Breast epithelium (tissue), 4 donors: ENCODE results near the gene NCEH1. TPM values are rescaled to one million over a fixed set of nuclear protein-coding genes. Genes with fewer than 3 reads are reported as not detected.

Experiments used
- DNase-seq, 2 donors: peaks; one replicate each; pipeline ENCODE4 v3.0.0-alpha.2; 2019; ENCODE audit warnings: low spot score in 2 of 2
- H3K27ac ChIP-seq, 2 donors: fragments of 200-600 bp; sonication (generic) in 1 of 2; one replicate each; pipeline ENCODE4 v1.5.1; 2016 to 2019; ENCODE audit warnings: mild to moderate bottlenecking in 1 of 2
- H3K27me3 ChIP-seq, 2 donors: fragments of 200-600 bp; sonication (generic) in 1 of 2; one replicate each; pipeline versions ENCODE4 v1.5.1 to v1.6.0; 2017 to 2019; ENCODE audit warnings: control low read depth in 1 of 2, mild to moderate bottlenecking in 1 of 2
- H3K36me3 ChIP-seq: fragments of 200-600 bp; one replicate; pipeline ENCODE4 v1.5.1; 2019
- H3K4me1 ChIP-seq, 2 donors: fragments of 200-600 bp; sonication (generic); one replicate each; pipeline ENCODE4 v1.5.1; 2016 to 2019; ENCODE audit warnings: control low read depth in 1 of 2
- H3K4me3 ChIP-seq, 3 donors: fragments of 200-600 bp; sonication (generic); 1 replicate in 2 of 3; 2 replicates in 1 of 3; pipeline ENCODE4 v1.5.1; 2016 to 2019; ENCODE audit warnings: mild to moderate bottlenecking in 3 of 3, moderate library complexity in 2 of 3
- H3K9me3 ChIP-seq, 2 donors: fragments of 200-600 bp; sonication (generic) in 1 of 2; one replicate each; pipeline ENCODE4 v1.5.1; 2016 to 2019; ENCODE audit warnings: control low read depth in 1 of 2
- CTCF ChIP-seq, 3 donors: fragments of 450-650 bp; IDR thresholded peaks; one replicate each; pipeline ENCODE4 v1.5.1; 2016 to 2017; ENCODE audit warnings: antibody characterized with exemption in 3 of 3, mild to moderate bottlenecking in 3 of 3, moderate library complexity in 3 of 3
- POLR2A ChIP-seq: fragments of 450-650 bp; IDR thresholded peaks from one replicate; pipeline ENCODE4 v1.6.1; 2016; ENCODE audit warnings: antibody characterized with exemption, mild to moderate bottlenecking, moderate library complexity
- POLR2AphosphoS5 ChIP-seq, 3 donors: sonication (generic); formaldehyde crosslinking; IDR thresholded peaks; one replicate each; pipeline ENCODE4 v1.6.1; 2017; ENCODE audit warnings: antibody characterized with exemption in 3 of 3
- intact Hi-C: fragments of 100-400 bp; cut with DNase I; formaldehyde crosslinking; loops from one replicate; pipeline ENCODE4 v1.15.1; 2023; ENCODE audit warnings: low total_unique reads
- total RNA-seq, 3 donors: library from RNA; depleted of rRNA; stranded (reverse); fragments of >200 nt; gene quantifications; one replicate each; pipeline ENCODE4 v1.1.0, GENCODE V29; 2016

The NCEH1 gene
- total RNA-seq, 3 donors from 2014 or later: 8.5 to 23.9 (median 10.4) TPM

GRCh38 chr3:172713316-172713715, 2.4 kb upstream of the NCEH1 start:
- TF ChIP-seq POLR2A (no peak), CTCF (IDR thresholded peaks at IDR 0.05) (no peak), POLR2AphosphoS5 (IDR thresholded peaks at IDR 0.05) (no peak)
- no peak for DNase-seq
- no peaks in the 10 kb centered on the region for H3K27me3 ChIP-seq
- intact Hi-C loops: no loop called here
- no peaks in the 10 kb centered on the region for H3K36me3 ChIP-seq
- no peak overlapping the region for H3K27ac ChIP-seq
- no peaks in the 10 kb centered on the region for H3K9me3 ChIP-seq
- no peaks in the 10 kb centered on the region for H3K4me1 ChIP-seq
- no peak overlapping the region for H3K4me3 ChIP-seq

GRCh38 chr3:172711454-172711795, 558 bp upstream of the NCEH1 start:
- H3K4me1 ChIP-seq: no peaks in the 10 kb centered on the region
- H3K27me3 ChIP-seq: no peaks in the 10 kb centered on the region
- no peaks in the 10 kb centered on the region for H3K9me3 ChIP-seq
- TF ChIP-seq CTCF (IDR thresholded peaks at IDR 0.05) (no peak), POLR2A (no peak), POLR2AphosphoS5 (IDR thresholded peaks at IDR 0.05) (no peak)
- intact Hi-C loops: no loop called here
- DNase-seq: no peak
- peak overlapping the region; percentile 91 for H3K27ac ChIP-seq
- peak overlapping the region; percentile 74 to 84 (median 78) for H3K4me3 ChIP-seq
- H3K36me3 ChIP-seq: no peaks in the 10 kb centered on the region

GRCh38 chr3:172709774-172710663, 848 bp downstream of the NCEH1 start:
- DNase-seq: peak; percentile 39 to 60
- H3K27me3 ChIP-seq: no peaks in the 10 kb centered on the region
- H3K9me3 ChIP-seq: no peaks in the 10 kb centered on the region
- intact Hi-C loops: no loop called here
- H3K4me3 ChIP-seq: peak overlapping the region; percentile 74 to 84 (median 78)
- H3K4me1 ChIP-seq: no peaks in the 10 kb centered on the region
- peak overlapping the region; percentile 91 for H3K27ac ChIP-seq
- TF ChIP-seq POLR2AphosphoS5 (IDR thresholded peaks at IDR 0.05) (no peak), POLR2A (no peak), CTCF (IDR thresholded peaks at IDR 0.05) (no peak)
- H3K36me3 ChIP-seq: no peaks in the 10 kb centered on the region

GRCh38 chr3:172708921-172709773, 1.7 kb downstream of the NCEH1 start:
- H3K27me3 ChIP-seq: no peaks in the 10 kb centered on the region
- H3K9me3 ChIP-seq: no peaks in the 10 kb centered on the region
- TF ChIP-seq POLR2AphosphoS5 (IDR thresholded peaks at IDR 0.05) (no peak), CTCF (IDR thresholded peaks at IDR 0.05) (no peak), POLR2A (no peak)
- no peaks in the 10 kb centered on the region for H3K4me1 ChIP-seq
- DNase-seq: no peak
- H3K27ac ChIP-seq: no peak overlapping the region
- no peaks in the 10 kb centered on the region for H3K36me3 ChIP-seq
- intact Hi-C loops: no loop called here
- H3K4me3 ChIP-seq: peak overlapping the region; percentile 74 to 84 (median 78)

GRCh38 chr3:172707967-172708366, 2.9 kb downstream of the NCEH1 start:
- H3K4me3 ChIP-seq: no peak overlapping the region
- no peaks in the 10 kb centered on the region for H3K36me3 ChIP-seq
- no peak for DNase-seq
- H3K4me1 ChIP-seq: no peaks in the 10 kb centered on the region
- H3K27ac ChIP-seq: no peak overlapping the region
- TF ChIP-seq POLR2AphosphoS5 (IDR thresholded peaks at IDR 0.05) (no peak), CTCF (IDR thresholded peaks at IDR 0.05) (no peak)
- no peaks in the 10 kb centered on the region for H3K9me3 ChIP-seq
- intact Hi-C loops: no loop called here
- no peaks in the 10 kb centered on the region for H3K27me3 ChIP-seq
